ENCODE results near the gene NOL7.

DNA sequence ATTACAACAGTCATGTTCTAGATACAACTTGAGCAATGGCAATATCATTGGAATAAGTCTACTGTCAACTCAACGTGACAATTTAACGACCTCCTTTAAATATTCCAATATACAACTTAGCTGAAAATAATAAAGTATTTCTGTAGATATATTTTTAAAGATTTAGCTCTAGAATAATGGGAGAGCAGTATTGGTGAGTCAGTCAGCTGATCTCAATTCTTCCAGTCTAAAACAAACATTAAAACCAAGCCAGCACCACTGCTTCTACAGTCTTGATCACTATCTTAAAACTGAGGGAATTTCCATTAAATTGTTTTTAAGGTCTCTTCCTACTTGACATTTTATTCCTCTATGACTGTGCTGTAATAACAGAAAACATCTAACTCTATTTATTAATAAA is 38.2 kb downstream of the NOL7 start:
- TF ChIP-seq NAIF1 (CRISPR knock-in tag; IDR thresholded peaks at IDR 0.05; ENCODE audit: borderline replicate concordance) (no peak), EZH2 (conservative IDR thresholded peaks at IDR 0.05; ENCODE audit: low read depth, low read length) (no peak)
